ENCODE data around the gene DENND10. TPM values are rescaled to one million over a fixed set of nuclear protein-coding genes. Genes with fewer than 3 reads are reported as not detected.

The DENND10 gene
- total and polyA plus RNA-seq, 2 experiments from 2014 or later, result 41.4 to 41.8 TPM

- Histone ChIP-seq H3K27me3 (ENCODE audit: insufficient read depth) (no peaks in the 10 kb centered on the region), H3K4me1 (ENCODE audit: insufficient read depth) (no peaks in the 10 kb centered on the region), H4K20me1 (replicated peaks; ENCODE audit: insufficient read depth) (no peaks in the 10 kb centered on the region), H3K4me3 (no peak overlapping the region), H3K4me2 (no peak overlapping the region), H3F3A (replicated peaks; ENCODE audit: low read depth) (no peaks in the 10 kb centered on the region), H3K79me2 (replicated peaks; ENCODE audit: insufficient read depth) (no peaks in the 10 kb centered on the region), H3K9me2 (ENCODE audit: insufficient read depth) (no peaks in the 10 kb centered on the region), H2AFZ (no peak overlapping the region), H3K36me3 (ENCODE audit: insufficient read depth) (no peaks in the 10 kb centered on the region), H3K27ac (ENCODE audit: low read depth) (no peak overlapping the region)
- TF ChIP-seq POLR2AphosphoS5 (IDR thresholded peaks at IDR 0.05; ENCODE audit: low read depth), result no peak
- no peak for TF ChIP-seq ETS1 (IDR thresholded peaks at IDR 0.05)
- no peak for TF ChIP-seq REST (IDR thresholded peaks at IDR 0.05; ENCODE audit: unreplicated experiment)
- no peak for TF ChIP-seq EZH2phosphoT487 (IDR thresholded peaks at IDR 0.05; ENCODE audit: unreplicated experiment)
- no peak for TF ChIP-seq ZNF114 (CRISPR knock-in tag; IDR thresholded peaks at IDR 0.05)
- no peak for TF ChIP-seq ZNF462 (CRISPR knock-in tag; IDR thresholded peaks at IDR 0.05)
- no peak for TF ChIP-seq CTCF (conservative IDR thresholded peaks at IDR 0.05; ENCODE audit: low read depth in 2 of 2)
- no peak for TF ChIP-seq STAT1 (IDR thresholded peaks at IDR 0.05; ENCODE audit: unreplicated experiment)
- TF ChIP-seq CREB1 (CRISPR knock-in tag; IDR thresholded peaks at IDR 0.05; ENCODE audit: low read depth), result no peak
- TF ChIP-seq ZNF331 (CRISPR knock-in tag; IDR thresholded peaks at IDR 0.05; ENCODE audit: low read depth), result no peak
- no peak for TF ChIP-seq JUNB (IDR thresholded peaks at IDR 0.05; ENCODE audit: unreplicated experiment)
- TF ChIP-seq EZH2 (IDR thresholded peaks at IDR 0.05; ENCODE audit: low read depth, unreplicated experiment), result no peak
- no peak for TF ChIP-seq NANOG (IDR thresholded peaks at IDR 0.05; ENCODE audit: borderline replicate concordance)
- Mint-ChIP-seq H3K27me3 (ENCODE audit: insufficient read depth, low read depth, poor library complexity) (no peaks in the 10 kb centered on the region), H3K36me3 (ENCODE audit: low read depth) (peaks cover 60% of the 10 kb centered on the region), H3K4me1 (no peaks in the 10 kb centered on the region), H3K9me3 (no peaks in the 10 kb centered on the region), H3K27ac (no peak overlapping the region), H3K4me3 (no peak overlapping the region)
- DNase-seq (ENCODE audit: low spot score) (no peak), ATAC-seq (no peak)
These were observed 49.7 kb downstream of the DENND10 start for GRCh38 chr10:119153661-119154060.

All from GM23338 (cell line).